Fibroblast of skin of right biceps (primary cell): ENCODE data around the gene KIAA0825.
"Not testable (repeated sequence)": the region's sequence is repeated elsewhere in the genome, so short reads cannot be mapped to it uniquely, and the experiment has no call there.

Experiments used
- DNase-seq: peaks from one replicate; pipeline ENCODE4 v3.0.0-alpha.2; 2013

KIAA0825 gene

DNA sequence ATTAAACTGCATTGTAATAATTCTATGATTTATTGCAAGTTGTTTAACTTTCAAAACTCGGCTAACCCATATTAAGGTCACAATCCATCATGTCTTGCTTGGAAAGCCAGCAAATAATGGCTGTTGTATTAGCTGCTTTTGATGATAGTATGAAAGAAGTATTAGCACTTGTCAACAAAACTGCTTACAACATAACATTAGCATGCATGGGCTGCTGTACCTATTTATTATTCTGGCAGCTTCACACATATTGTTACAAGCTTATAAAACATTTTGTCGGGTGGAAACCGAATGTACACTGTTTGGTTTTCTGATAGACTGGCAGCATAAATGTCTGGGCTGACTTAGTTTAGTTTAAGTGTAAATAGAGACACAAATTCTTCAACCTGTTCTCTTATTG, 378.3 kb downstream of the KIAA0825 start:
- DNase-seq = no peak

DNA sequence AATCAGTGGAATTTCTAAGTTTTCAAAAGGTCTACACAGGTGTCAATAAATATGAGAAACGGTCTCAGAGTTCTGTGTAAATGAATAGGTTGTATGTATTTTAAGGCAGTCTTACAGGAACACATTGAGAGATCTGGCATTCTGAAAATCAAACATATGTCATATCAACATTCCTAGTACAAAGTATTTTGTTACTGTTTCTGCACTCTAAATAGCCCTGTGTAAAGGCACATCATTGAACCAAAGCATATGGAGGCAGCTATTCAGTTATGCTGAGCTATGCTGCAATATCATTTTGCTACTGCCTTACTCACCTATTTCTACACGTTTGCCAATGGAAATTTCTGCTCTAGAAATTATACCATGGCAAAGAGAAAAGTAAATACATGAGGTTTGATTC, 379.1 kb downstream of the KIAA0825 start:
- no peak for DNase-seq

DNA sequence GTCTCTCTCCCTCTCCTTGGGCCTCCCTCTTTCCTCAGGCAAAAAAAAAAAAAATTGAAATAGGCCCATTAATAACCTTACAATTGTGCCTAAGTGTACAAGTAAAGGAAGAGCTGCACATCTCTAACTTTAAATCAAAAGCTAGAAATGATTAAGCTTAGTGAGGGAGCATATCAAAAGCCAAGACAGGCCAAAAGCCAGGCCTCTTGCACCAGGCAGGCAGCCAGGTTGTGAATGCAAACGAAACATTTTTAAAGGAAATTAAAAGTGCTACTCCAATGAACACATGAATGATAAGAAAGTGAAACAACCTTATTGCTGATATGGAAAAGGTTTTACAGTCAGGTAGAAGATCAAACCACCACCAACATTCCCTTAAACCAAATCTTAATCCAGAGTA, 383.4 kb downstream of the KIAA0825 start:
- DNase-seq = no peak

DNA sequence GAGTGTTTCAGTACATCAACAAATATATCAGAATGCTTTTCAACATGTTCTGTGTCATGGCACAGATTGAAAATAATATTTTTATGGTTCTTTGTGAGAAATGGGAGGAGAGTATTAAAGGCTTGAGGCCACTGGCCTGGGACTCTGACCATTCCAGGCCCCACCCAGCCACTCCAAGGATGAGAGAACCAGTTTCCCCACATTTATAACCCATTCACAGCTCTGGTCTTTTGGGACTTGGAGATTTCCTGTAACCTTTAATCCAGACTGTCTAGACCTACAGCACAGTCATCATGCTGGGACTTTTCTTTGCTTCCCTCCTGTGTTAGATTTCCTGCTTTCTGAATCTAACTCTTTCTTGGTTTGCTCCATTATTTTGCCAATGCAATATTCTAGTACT, 389.6 kb downstream of the KIAA0825 start:
- DNase-seq = peak; percentile 11

DNA sequence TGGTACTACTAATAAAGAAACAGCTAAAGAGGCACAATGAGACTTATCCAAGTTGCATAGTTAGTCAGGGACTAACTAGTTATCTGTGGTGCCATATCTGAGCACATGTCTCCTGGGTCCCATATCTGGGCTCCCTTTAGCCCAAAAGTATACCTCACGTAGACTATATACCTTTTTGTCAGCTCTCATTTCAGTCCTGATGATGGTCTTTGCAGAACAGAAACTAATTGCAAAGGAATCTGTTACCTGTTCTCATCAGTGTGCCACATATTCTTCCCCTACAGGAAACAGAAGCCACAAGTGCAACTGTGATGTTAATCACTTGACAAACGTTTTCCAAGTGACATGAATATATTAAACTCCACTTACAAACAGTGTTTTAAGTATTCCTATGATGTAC, 395.2 kb downstream of the KIAA0825 start:
- no peak for DNase-seq

DNA sequence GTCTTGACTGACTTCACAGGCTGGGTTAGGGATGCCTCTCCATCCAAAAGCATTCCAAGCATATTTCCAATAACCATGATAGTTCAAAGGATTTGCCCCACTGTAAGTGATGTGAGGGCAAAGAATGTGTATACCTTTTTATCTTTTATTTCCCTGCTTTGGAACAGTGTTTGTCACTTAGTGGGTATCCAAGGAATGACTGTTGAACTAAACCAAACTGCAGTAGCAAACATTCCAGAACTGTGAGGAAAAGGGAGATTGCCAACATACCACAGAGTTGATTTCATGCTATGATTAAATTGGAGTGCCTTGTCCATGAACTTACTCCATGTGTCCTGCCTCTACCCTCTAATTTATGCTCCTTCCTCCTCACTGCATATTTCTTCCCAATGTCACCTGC, 400.0 kb downstream of the KIAA0825 start:
- peak; percentile 93 for DNase-seq

DNA sequence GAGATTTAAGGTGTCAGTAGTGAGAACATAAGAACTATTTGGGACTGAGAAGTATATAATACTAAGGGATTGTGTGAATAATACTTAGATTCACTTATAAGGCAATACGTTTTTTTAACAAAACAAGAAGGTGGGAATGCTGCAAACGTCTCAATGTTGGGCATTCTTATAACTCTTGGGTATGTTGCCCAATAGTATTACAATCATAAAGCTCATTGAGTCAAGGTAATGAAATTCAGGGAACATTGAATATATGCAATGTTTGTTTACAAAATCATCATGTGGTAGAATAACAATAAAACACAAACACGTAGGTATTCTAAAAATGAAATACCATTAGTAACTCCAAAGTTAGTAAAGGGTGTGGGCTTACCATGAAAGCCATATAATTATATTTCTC, 400.7 kb downstream of the KIAA0825 start:
- no peak for DNase-seq

DNA sequence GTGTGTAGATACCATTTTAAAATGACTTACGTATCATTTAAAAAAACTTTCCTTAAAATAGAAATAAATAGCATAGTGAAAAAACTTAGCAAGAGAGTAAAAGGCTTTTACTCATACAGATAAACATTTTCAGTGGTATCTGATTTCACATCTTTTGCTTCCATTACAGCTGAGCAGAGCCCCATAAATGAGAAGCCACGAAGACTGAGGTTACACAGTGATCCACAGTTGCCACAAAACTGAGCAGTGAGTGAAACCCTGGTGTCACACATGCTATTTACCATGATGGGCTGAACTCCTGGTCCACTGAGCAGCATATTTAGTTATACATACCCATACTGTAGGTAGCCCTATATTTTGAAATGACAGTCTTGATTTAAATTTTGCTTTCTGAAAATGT, 401.2 kb downstream of the KIAA0825 start:
- DNase-seq = peak; percentile 20

DNA sequence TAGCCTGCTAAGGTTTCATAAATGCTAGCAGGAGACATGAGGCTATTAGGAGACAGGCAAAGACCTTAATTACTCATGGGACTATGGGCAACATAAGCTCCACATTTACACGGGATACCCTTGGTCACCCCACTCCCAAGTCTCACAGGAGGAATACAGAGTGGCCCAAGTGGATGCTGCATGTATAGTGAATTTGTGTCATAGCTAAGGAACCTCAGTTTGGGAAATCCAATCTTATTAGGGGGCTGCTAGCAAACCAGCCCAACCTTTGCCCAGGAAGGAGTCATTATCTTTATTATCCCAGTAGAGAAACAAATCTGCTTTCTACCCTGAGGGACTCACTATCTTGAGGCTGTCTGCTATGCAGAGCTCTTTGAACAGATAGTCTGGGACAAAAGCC, 405.9 kb downstream of the KIAA0825 start:
- DNase-seq = no peak

DNA sequence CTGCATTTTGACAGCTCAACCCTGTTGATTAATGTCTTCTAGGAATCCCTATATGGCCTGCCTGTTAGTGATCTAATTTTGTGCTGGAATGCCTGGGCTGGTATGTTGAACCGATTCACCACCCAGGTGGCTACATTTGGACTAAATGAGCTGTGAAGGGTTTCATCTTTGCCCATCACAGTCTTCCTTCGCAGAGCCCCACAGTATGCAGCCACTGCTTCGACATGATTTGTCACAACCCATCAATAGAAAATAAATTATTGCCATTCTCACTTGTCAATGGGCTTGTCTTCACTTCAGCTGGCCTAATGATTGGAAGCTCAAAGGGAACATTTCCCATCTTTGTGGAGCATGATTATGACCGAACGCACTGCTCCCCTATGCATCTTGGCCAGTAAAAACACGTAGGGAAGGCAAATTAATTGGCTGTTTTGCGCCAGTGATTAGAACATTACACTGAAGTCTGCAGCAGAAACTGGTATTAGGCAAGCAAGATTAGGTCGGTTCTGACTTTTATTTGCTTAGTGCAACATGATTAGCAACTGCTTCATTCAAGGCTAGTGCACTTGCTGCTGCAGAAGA, 408.5 kb downstream of the KIAA0825 start:
- no peak for DNase-seq

DNA sequence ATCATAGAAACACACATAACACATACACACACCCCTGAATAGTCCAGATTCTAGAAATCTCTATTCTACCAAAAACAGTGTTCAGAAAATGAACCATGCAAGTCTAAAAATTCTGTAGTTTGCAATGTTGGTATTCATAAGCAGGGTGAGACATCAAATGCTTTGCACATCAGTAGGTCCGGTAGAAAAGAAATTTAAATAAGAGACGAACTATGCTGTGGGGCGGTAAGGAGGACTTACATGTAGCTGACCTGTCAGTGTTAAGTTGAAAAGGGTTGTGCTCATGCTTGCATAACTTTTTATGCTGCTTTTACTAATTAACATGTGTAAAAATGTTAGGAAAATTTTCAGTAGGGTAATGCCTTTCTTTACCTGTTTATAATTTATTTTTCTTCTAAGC, 409.1 kb downstream of the KIAA0825 start:
- DNase-seq = no peak

DNA sequence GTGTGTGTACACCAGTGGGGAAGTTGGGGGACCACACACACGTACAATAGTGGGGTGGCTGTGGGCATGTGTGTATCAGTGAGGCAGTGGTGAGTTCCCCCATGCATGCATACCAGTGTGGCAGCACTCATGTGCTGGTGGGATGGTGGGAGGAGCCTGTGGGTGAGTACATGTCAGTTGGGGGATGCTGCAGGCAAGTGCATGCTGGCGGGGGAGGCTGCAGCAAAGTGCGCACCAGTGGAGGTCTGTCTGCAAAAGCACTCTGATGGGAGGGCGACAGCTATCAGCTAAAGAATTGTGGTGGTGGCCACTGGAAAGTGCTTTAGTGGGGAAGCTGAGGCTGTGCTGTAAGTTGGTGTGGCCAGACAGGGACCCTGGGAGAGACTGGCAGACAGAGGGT, 418.8 kb downstream of the KIAA0825 start:
- no peak for DNase-seq

DNA sequence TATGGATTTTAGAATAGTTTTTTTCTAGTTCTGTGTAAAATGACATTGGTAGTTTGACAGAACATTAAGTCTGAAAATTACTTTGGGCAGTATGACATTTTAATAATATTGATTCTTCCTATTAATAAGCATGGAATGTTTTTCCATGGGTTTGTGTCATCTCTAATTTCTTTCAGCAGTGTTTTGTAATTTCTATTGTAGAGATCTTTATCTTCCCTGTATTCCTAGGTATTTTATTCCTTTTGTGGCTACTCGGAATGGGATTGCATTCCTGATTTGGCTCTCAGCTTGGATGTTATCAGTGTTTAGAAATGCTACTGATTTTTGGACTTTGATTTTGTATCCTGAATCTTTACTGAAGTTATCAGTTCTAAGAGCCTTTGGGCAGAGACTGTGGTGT, 420.4 kb downstream of the KIAA0825 start:
- peak; percentile 8 for DNase-seq

DNA sequence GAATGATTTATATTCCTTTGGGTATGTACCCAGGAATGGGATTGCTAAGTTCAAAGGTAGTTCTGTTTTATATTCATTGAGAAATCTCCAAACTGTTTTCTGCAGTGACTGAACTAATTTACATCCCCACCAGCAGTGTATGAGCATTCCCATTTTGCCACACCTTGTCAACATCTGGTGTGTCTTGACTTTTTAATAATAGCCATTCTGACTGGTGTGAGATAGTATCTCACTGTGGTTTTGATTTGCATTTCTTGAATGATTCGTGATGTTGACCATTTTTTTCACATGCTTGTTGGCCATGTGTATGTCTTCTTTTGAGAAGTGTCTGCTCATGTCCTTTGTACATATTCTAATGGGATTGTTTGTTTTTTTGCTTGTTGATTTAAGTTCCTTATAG, 421.5 kb downstream of the KIAA0825 start:
- no peak for DNase-seq

DNA sequence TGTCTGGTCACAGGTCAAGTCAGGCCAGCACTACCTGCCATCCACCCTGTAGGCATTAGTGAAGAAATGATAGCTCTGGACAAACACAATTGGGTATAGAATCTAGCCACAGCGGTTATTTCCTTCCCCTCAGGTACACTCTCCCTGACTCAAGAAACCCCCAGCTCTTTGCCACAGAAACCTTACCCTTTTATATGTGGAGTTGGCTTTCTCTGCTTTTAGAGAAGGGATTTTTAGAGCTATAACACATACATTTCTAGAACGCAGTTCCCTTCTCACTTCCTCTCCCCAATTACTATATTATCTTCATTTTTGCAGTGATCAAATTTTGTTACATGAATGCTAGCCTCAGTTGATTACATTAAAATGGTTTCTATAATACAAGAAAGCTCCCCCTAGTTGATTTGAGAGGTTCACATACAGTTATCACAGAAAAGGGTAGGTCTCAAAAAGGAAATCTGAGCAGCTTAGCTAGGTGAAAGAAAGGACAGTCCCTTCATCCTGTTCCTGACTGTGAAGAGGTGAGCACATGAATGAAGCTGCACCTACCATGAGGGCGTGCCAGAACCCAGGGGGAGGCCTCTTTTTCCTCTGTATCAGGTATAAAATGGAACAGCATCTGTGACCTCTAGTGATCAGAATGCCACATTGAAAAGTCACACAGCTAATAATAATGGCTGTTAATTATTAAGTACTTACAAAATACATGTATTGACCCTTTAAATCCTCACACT, 425.6 kb downstream of the KIAA0825 start:
- no peak for DNase-seq

DNA sequence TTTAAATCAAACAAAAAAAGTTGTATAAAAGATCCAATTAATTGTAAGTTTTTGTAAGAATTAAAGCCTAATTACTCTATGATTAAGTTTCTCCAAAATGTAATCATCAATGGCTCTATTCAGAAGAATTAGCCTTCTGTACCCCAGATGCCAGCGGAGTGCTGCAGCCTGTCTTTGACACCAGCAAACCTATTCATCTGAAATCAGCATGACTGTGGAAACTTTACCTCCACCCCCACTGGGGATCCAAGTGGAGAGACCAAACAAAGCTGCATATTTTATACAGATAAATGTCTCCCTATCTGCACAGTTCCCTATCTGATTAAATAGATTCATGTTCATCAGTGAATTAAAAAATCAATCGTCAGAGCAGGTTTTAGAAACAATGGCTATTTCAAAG, 426.8 kb downstream of the KIAA0825 start:
- DNase-seq = no peak

DNA sequence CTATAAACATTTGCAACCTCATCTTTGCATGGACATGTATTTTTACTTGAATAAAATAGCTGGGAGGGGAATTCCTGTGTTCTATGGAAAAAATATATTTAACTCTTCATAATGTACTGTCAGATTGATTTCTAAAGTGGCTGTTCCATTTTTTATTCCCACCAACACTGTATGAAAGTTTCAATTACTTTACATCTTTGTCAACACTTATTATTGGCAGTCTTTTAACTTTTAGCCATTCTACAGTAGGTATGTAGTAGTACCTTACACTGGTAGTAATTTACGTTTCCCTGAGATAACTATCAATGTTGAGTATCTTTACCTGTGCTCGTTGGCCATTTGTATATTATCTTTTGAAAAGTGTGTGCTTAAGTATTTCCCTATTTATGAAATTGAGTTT, 429.7 kb downstream of the KIAA0825 start:
- DNase-seq = no peak

DNA sequence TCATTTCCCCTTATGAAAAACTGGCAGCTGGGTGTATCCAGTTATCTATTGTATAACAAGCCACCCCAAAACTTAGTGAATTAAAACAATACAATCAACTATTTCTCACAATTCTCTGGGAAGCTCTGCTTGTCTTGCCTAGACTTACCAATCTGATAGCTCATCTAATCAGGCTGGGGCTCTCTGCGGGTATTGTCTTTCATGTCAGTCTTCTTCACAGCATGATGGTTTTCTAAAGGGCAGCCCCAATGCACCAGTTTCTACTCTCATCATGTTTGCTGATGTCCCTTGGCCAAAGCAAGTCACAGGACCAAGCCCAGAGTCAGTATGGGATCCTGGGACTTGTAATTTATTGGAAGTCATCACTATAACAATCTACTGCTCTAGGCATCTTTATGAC, 433.5 kb downstream of the KIAA0825 start:
- no peak for DNase-seq

DNA sequence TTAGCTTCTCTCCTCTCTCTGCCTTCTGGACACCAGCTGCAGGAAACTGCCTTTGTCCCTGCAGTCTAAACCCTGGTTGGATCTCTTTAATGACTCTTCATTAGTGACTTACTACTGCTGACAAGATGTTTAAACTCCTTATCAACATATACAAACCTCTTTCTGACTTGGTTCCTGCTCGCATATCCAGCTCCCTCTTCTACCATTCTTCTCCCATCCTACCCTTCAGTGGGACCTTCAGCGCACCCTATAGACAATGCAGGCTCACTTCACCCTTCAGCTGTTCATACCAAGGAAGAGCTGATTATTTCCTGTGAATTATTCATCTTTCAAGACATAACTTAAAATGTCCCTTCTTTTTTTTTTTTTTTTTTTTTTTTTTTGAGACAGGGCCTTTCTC, 436.5 kb downstream of the KIAA0825 start:
- DNase-seq = no peak

DNA sequence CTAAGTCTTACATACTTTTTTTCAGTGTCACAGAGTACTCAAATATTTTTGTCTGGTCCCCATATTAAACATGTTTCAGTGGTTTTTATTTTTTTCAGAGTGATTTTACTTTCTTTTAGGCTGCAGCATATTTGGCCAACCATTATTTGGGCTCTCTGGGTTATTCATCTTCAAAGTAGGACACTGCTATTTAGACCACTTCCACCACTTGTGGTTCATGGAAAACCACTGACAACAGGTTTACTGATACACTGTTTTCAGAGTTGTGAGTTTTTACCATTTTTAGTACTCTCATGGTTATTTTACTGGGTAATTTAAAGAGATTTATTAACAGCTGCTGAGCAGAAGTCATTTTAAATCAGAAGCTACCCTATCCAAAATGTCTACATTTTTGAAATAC, 437.6 kb downstream of the KIAA0825 start:
- DNase-seq = peak; percentile 10

DNA sequence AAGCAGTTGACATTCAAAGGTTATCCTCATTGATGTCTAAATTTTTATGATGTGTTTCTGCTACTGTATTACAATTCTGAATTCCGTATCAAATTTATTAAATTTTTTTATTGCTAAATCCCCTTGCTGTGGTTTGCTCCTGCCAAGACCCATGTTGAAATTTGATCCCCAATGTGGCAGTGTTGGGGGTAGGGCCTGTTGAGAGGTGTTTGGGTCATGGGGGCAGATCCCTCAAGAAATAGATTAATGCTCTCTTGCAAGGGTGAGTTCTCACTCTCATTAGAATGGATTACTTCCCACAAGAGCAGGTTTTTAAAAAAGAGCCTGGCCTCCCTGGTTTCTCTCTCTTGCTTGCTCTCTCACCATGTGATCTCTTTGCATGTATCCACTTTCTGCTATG, 442.5 kb downstream of the KIAA0825 start:
- no peak for DNase-seq

DNA sequence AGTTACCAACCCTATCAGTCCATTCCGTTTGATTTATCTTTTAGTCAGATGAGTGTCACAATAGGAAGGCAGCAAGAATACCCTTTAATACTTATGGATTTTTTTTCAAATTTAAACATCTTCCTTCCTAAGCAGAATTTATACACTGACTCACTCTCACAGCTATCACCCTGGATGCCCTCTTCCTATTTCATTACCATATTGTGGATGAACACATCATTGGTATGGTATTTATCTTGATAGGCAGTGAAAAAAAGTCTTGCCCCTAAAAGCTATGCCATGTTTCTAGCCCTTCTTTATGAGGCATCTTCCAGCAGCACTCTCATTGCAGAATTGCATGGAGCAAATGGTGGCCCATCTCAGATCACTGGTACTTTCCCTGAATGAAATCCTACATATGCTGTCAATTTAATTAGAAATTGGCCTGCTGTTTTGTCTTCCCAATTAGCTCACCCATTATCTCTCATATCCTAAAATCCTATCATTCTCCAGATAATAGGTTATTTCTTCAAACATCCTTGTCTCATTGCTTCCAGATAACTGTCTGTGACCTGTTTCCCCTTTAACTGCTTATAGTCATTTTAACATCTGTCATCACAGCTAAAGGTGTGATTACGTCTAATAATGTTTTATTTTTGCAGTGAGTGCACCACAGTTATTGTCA, 443.5 kb downstream of the KIAA0825 start:
- peak; percentile 53 for DNase-seq

DNA sequence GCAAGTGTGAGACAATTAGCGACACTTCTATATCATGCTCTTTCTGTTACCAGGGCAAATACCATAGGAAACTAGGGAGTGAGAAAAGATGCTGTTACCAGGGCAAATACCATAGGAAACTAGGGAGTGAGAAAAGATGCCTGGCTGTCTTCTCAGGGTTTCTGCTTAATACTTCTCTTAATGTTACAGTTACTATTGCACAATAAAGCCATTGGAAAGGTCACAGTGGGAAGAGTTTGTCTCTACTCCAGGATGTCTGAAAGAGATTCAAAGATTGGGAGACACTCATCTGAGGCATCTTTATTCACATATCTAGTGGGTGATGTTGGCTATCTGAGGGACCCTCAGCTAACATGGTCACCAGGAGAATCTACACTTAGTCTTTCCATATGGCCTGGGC, 445.3 kb downstream of the KIAA0825 start:
- no peak for DNase-seq

DNA sequence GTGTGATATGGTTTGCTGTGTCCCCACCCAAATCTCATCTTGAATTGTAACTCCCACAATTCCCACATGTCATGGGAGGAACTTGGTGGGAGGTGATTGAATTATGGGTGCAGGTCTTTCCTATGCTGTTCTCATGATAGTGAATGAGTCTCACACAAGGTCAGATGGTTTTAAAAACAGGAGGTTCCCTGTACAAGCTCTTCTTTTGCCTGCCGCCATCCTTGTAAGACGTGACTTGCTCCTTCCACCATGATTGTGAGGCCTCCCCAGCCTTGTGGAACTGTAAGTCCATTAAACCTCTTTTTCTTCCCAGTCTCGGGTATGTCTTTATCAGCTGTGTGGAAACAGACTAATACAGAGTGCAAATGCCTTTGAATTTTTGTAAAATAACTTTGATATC, 447.3 kb downstream of the KIAA0825 start:
- not testable (repeated sequence) for DNase-seq

DNA sequence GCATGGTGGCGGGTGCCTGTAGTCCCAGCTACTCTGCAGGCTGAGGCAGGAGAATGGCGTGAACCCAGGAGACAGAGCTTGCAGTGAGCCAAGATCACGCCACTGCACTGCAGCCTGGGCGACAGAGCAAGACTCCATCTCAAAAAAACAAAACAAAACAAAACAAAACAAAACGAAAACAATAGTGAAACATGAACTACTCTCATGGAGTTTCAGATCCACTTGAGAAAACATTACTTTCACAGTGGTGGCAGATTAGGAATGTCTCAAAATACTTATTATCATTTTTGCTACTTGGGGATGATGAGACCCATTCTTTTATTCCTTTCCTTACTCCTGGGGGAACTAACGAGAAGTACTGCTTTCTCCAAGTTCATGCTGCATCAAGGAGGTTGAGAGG, 448.2 kb downstream of the KIAA0825 start:
- not testable (repeated sequence) for DNase-seq
